HEK293 (cell line): Measurements from ENCODE around the gene NDUFB10.

ENCODE experiments used
- CTCF ChIA-PET: fragments of 350-600 bp; formaldehyde crosslinking; extraction: SDS; loops from one replicate; lab custom pipeline; 2021; ENCODE audit warnings: antibody characterized with exemption; lab: Yijun Ruan, JAX
- POLR2A ChIA-PET: fragments of 300-600 bp; formaldehyde crosslinking; extraction: SDS; loops from one replicate; lab custom pipeline; 2020; ENCODE audit warnings: antibody characterized with exemption, inconsistent platforms; lab: Yijun Ruan, JAX
- H3K27ac ChIP-seq: fragments of 200-500 bp; sonication (Bioruptor generic); 2 replicates; pipeline ENCODE4 v1.5.1; 2014; ENCODE audit warnings: low read depth, low read length, control low read depth, inconsistent platforms; ENCODE audit errors: extremely low read depth
- H3K36me3 ChIP-seq, 2 experiments: fragments of 200-500 bp in 1 of 2; sonication (Bioruptor generic) in 1 of 2; 1 replicate in 1 of 2; 2 replicates in 1 of 2; pipeline ENCODE4 v1.5.1; 2014 to 2017; ENCODE audit warnings: inconsistent platforms in 2 of 2, low read length in 2 of 2; ENCODE audit not compliant: control insufficient read depth in 2 of 2, insufficient read depth in 1 of 2
- H3K4me1 ChIP-seq: fragments of 200-500 bp; sonication (Bioruptor generic); 2 replicates; pipeline ENCODE4 v1.5.1; 2014; ENCODE audit warnings: mild to moderate bottlenecking, low read length, inconsistent platforms; ENCODE audit not compliant: control insufficient read depth, insufficient read depth
- H3K4me3 ChIP-seq: 2 replicates; pipeline ENCODE4 v1.5.1; 2011; ENCODE audit warnings: low read depth, mild to moderate bottlenecking, control low read depth, low read length, moderate library complexity
- H3K9me3 ChIP-seq: fragments of 200-500 bp; sonication (Bioruptor generic); 2 replicates; pipeline ENCODE4 v1.5.1; 2014; ENCODE audit warnings: low read depth, low read length, inconsistent platforms; ENCODE audit not compliant: control insufficient read depth, insufficient read depth
- BCL11B ChIP-seq: fragments of 450-650 bp; formaldehyde crosslinking; IDR thresholded peaks from 2 replicates; pipeline ENCODE4 v1.5.1; 2016; ENCODE audit warnings: low read depth, missing biosample characterization, missing genetic modification characterization
- BCL6B ChIP-seq: fragments of 450-650 bp; formaldehyde crosslinking; IDR thresholded peaks from 2 replicates; pipeline ENCODE4 v1.5.1; 2017; ENCODE audit warnings: missing biosample characterization, missing genetic modification characterization
- KLF16 ChIP-seq: fragments of 450-650 bp; formaldehyde crosslinking; IDR thresholded peaks from 2 replicates; pipeline ENCODE4 v1.5.1; 2017; ENCODE audit warnings: missing biosample characterization, missing genetic modification characterization
- KLF17 ChIP-seq: fragments of 450-650 bp; formaldehyde crosslinking; IDR thresholded peaks from 2 replicates; pipeline ENCODE4 v1.5.1; 2016; ENCODE audit warnings: missing biosample characterization, missing genetic modification characterization
- KLF7 ChIP-seq: fragments of 450-650 bp; formaldehyde crosslinking; IDR thresholded peaks from 2 replicates; pipeline ENCODE4 v1.5.1; 2016; ENCODE audit warnings: missing biosample characterization, missing genetic modification characterization, borderline replicate concordance
- KLF9 ChIP-seq: fragments of 450-650 bp; formaldehyde crosslinking; IDR thresholded peaks from 2 replicates; pipeline ENCODE4 v1.5.1; 2016; ENCODE audit warnings: missing biosample characterization, missing genetic modification characterization, low read depth
- MYNN ChIP-seq: fragments of 450-650 bp; formaldehyde crosslinking; IDR thresholded peaks from 2 replicates; pipeline ENCODE4 v1.5.1; 2016; ENCODE audit warnings: missing biosample characterization, missing genetic modification characterization, borderline replicate concordance
- PATZ1 ChIP-seq: fragments of 450-650 bp; formaldehyde crosslinking; IDR thresholded peaks from 2 replicates; pipeline ENCODE4 v1.5.1; 2016; ENCODE audit warnings: missing biosample characterization, missing genetic modification characterization
- PRDM4 ChIP-seq: fragments of 450-650 bp; formaldehyde crosslinking; IDR thresholded peaks from 2 replicates; pipeline ENCODE4 v1.5.1; 2017; ENCODE audit warnings: missing biosample characterization, missing genetic modification characterization
- SALL2 ChIP-seq: fragments of 450-650 bp; formaldehyde crosslinking; IDR thresholded peaks from 2 replicates; pipeline ENCODE4 v1.5.0; 2017; ENCODE audit warnings: missing biosample characterization, mild to moderate bottlenecking, missing genetic modification characterization, borderline replicate concordance
- SP2 ChIP-seq: fragments of 450-650 bp; formaldehyde crosslinking; IDR thresholded peaks from 2 replicates; pipeline ENCODE4 v1.5.1; 2016; ENCODE audit warnings: missing biosample characterization, missing genetic modification characterization
- ZNF140 ChIP-seq: fragments of 450-650 bp; formaldehyde crosslinking; IDR thresholded peaks from 2 replicates; pipeline ENCODE4 v1.5.1; 2016; ENCODE audit warnings: missing biosample characterization, missing genetic modification characterization
- ZNF148 ChIP-seq: fragments of 450-650 bp; formaldehyde crosslinking; IDR thresholded peaks from 2 replicates; pipeline ENCODE4 v1.5.0; 2017; ENCODE audit warnings: missing biosample characterization, missing genetic modification characterization, borderline replicate concordance
- ZNF155 ChIP-seq: fragments of 450-650 bp; formaldehyde crosslinking; IDR thresholded peaks from 2 replicates; pipeline ENCODE4 v1.5.1; 2016; ENCODE audit warnings: missing biosample characterization, missing genetic modification characterization
- ZNF169 ChIP-seq: fragments of 450-650 bp; formaldehyde crosslinking; IDR thresholded peaks from 2 replicates; pipeline ENCODE4 v1.5.1; 2016; ENCODE audit warnings: missing biosample characterization, missing genetic modification characterization
- ZNF211 ChIP-seq: fragments of 450-650 bp; formaldehyde crosslinking; IDR thresholded peaks from 2 replicates; pipeline ENCODE4 v1.5.1; 2016; ENCODE audit warnings: low read depth, missing biosample characterization, missing genetic modification characterization
- ZNF223 ChIP-seq: fragments of 450-650 bp; formaldehyde crosslinking; IDR thresholded peaks from 2 replicates; pipeline ENCODE4 v1.5.1; 2016; ENCODE audit warnings: missing biosample characterization, missing genetic modification characterization
- ZNF350 ChIP-seq: fragments of 450-650 bp; formaldehyde crosslinking; IDR thresholded peaks from 2 replicates; pipeline ENCODE4 v1.5.0; 2017; ENCODE audit warnings: missing biosample characterization, mild to moderate bottlenecking, missing genetic modification characterization
- ZNF391 ChIP-seq: fragments of 450-650 bp; formaldehyde crosslinking; IDR thresholded peaks from 2 replicates; pipeline ENCODE4 v1.5.1; 2016; ENCODE audit warnings: low read depth, missing biosample characterization, missing genetic modification characterization, borderline replicate concordance
- ZNF394 ChIP-seq: fragments of 450-650 bp; formaldehyde crosslinking; IDR thresholded peaks from 2 replicates; pipeline ENCODE4 v1.5.1; 2016; ENCODE audit warnings: missing biosample characterization, missing genetic modification characterization, mild to moderate bottlenecking, moderate library complexity, borderline replicate concordance
- ZNF416 ChIP-seq: fragments of 450-650 bp; formaldehyde crosslinking; IDR thresholded peaks from 2 replicates; pipeline ENCODE4 v1.5.1; 2016; ENCODE audit warnings: missing biosample characterization, missing genetic modification characterization
- ZNF561 ChIP-seq: fragments of 450-650 bp; IDR thresholded peaks from 2 replicates; pipeline ENCODE4 v1.5.1; 2018; ENCODE audit warnings: missing biosample characterization, missing genetic modification characterization, borderline replicate concordance
- ZNF623 ChIP-seq: fragments of 450-650 bp; formaldehyde crosslinking; IDR thresholded peaks from 2 replicates; pipeline ENCODE4 v1.5.1; 2016; ENCODE audit warnings: missing biosample characterization, missing genetic modification characterization
- ZNF692 ChIP-seq: fragments of 450-650 bp; formaldehyde crosslinking; IDR thresholded peaks from 2 replicates; pipeline ENCODE4 v1.5.1; 2016; ENCODE audit warnings: missing biosample characterization, missing genetic modification characterization
- ZNF776 ChIP-seq: fragments of 450-650 bp; formaldehyde crosslinking; IDR thresholded peaks from 2 replicates; pipeline ENCODE4 v1.5.0; 2017; ENCODE audit warnings: missing biosample characterization, missing genetic modification characterization, borderline replicate concordance
- ZSCAN30 ChIP-seq: fragments of 450-650 bp; IDR thresholded peaks from 2 replicates; pipeline ENCODE4 v1.5.1; 2018; ENCODE audit warnings: missing biosample characterization, mild to moderate bottlenecking, missing genetic modification characterization, moderate library complexity

The NDUFB10 gene

GRCh38 chr16:1990351-1991134 is 31.2 kb downstream of the NDUFB10 start:
- H3K27ac ChIP-seq, result no peak overlapping the region; the same call in 1 of the 2 replicates
- H3K9me3 ChIP-seq, result no peaks in the 10 kb centered on the region
- ChIA-PET POLR2A (interaction anchor here (0.8 to 1.7 kb wide), 3 partner anchors 19 to 162 kb away, joined by 3 to 8 read pairs (median 6); partner anchors contain the start of genes RPS2 and TBL3), CTCF (interaction anchor here (0.6 to 1.6 kb wide), 2 partner anchors 13 to 130 kb away, joined by 3 to 8 read pairs; no protein-coding TSS in a partner anchor)
- peaks cover 0 to 18% of the 10 kb centered on the region in 2 experiments; a peak in 1 of 3 replicates for H3K36me3 ChIP-seq
- H3K4me3 ChIP-seq, result peak overlapping the region; percentile 45
- H3K4me1 ChIP-seq, result peaks cover 3% of the 10 kb centered on the region
- TF ChIP-seq KLF7 (0 out of 2 replicates have a peak, but pooled peaks have one; percentile 20), ZNF211 (no peak), ZSCAN30 (tag by site-specific recombination) (no peak), ZNF148 (tag by site-specific recombination) (no peak), ZNF223 (no peak), ZNF350 (tag by site-specific recombination) (no peak), SP2 (tag by site-specific recombination) (peak; percentile 42), ZNF394 (tag by site-specific recombination) (no peak), KLF9 (tag by site-specific recombination) (peak; percentile 90), BCL6B (tag by site-specific recombination) (no peak), BCL11B (tag by site-specific recombination) (no peak), ZNF391 (tag by site-specific recombination) (peak; percentile 59; the same call in 1 of the 2 replicates), KLF16 (0 out of 2 replicates have a peak, but pooled peaks have one; percentile 62), PRDM4 (tag by site-specific recombination) (no peak), SALL2 (tag by site-specific recombination) (no peak), MYNN (tag by site-specific recombination) (no peak), ZNF692 (tag by site-specific recombination) (no peak), ZNF561 (tag by site-specific recombination) (peak; percentile 53; the same call in 1 of the 2 replicates), ZNF140 (tag by site-specific recombination) (no peak), ZNF623 (tag by site-specific recombination) (no peak), ZNF155 (no peak), ZNF169 (tag by site-specific recombination) (no peak), KLF17 (tag by site-specific recombination) (peak; percentile 87), ZNF416 (tag by site-specific recombination) (no peak), ZNF776 (tag by site-specific recombination) (no peak), PATZ1 (tag by site-specific recombination) (peak; percentile 91)
